CD4-positive, alpha-beta memory T cell (primary cell): ENCODE data around the gene MYO9A. TPM values are rescaled to one million over a fixed set of nuclear protein-coding genes. Genes with fewer than 3 reads are reported as not detected.

Experiments used
- CTCF ChIA-PET: fragments of 350-600 bp; sonication (Branson Sonifier 250); formaldehyde crosslinking; loops from one replicate; lab custom pipeline; 2021; ENCODE audit warnings: inconsistent platforms; ENCODE audit not compliant: partially characterized antibody; lab: Charles Lee
- POLR2A ChIA-PET: fragments of 350-600 bp; sonication (Branson Sonifier 250); formaldehyde crosslinking; loops from one replicate; lab custom pipeline; 2021; ENCODE audit not compliant: partially characterized antibody; lab: Charles Lee
- DNase-seq, 5 donors: peaks; one replicate each; pipeline versions ENCODE4 v3.0.0 to v3.0.0-alpha.2; 2020 to 2022; ENCODE audit warnings: mixed read lengths in 1 of 5
- H3K27ac ChIP-seq: one replicate; pipeline ENCODE4 v1.7.0; 2013; ENCODE audit warnings: low read depth, low read length
- H3K27me3 ChIP-seq: 2 replicates; pipeline ENCODE4 v1.7.0; 2013; ENCODE audit warnings: mild to moderate bottlenecking, low read length, moderate library complexity; ENCODE audit not compliant: insufficient read depth
- H3K36me3 ChIP-seq: 2 replicates; pipeline ENCODE4 v1.7.0; 2013; ENCODE audit warnings: mild to moderate bottlenecking, low read length, moderate library complexity; ENCODE audit not compliant: insufficient read depth
- H3K4me1 ChIP-seq: 2 replicates; pipeline ENCODE4 v1.7.0; 2013; ENCODE audit warnings: mild to moderate bottlenecking, low read length, moderate library complexity; ENCODE audit not compliant: insufficient read depth
- H3K4me3 ChIP-seq, 2 donors: one replicate each; pipeline ENCODE4 v1.7.0; 2013; ENCODE audit warnings: low read length in 2 of 2, mild to moderate bottlenecking in 1 of 2
- H3K9me3 ChIP-seq, 2 donors: one replicate each; pipeline ENCODE4 v1.7.0; 2013; ENCODE audit warnings: low read length in 2 of 2, control low read depth in 1 of 2; ENCODE audit not compliant: control insufficient read depth in 1 of 2
- H3K27ac Mint-ChIP-seq, 7 donors: one replicate each; pipeline ENCODE4 v1.8.0; 2020 to 2021; ENCODE audit warnings: mixed read lengths in 7 of 7, mild to moderate bottlenecking in 6 of 7, inconsistent platforms in 3 of 7, moderate library complexity in 3 of 7
- H3K27me3 Mint-ChIP-seq, 2 donors: one replicate each; pipeline ENCODE4 v1.8.0; 2020 to 2021; ENCODE audit warnings: mixed read lengths in 2 of 2
- H3K36me3 Mint-ChIP-seq, 2 donors: one replicate each; pipeline ENCODE4 v1.8.0; 2020 to 2021; ENCODE audit warnings: mixed read lengths in 2 of 2, inconsistent platforms in 1 of 2, mild to moderate bottlenecking in 1 of 2
- H3K4me1 Mint-ChIP-seq, 4 donors: one replicate each; pipeline ENCODE4 v1.8.0; 2020 to 2021; ENCODE audit warnings: mixed read lengths in 4 of 4, mild to moderate bottlenecking in 1 of 4
- H3K4me3 Mint-ChIP-seq, 8 donors: one replicate each; pipeline ENCODE4 v1.8.0; 2020 to 2021; ENCODE audit warnings: mixed read lengths in 8 of 8, mild to moderate bottlenecking in 7 of 8, moderate library complexity in 6 of 8, inconsistent platforms in 3 of 8
- H3K9me3 Mint-ChIP-seq, 8 donors: one replicate each; pipeline ENCODE4 v1.8.0; 2020 to 2021; ENCODE audit warnings: mixed read lengths in 8 of 8, mild to moderate bottlenecking in 5 of 8, inconsistent platforms in 3 of 8, moderate library complexity in 1 of 8
- intact Hi-C: fragments of 100-400 bp; cut with micrococcal nuclease; formaldehyde crosslinking; loops from one replicate; pipeline ENCODE4 v1.15.1; 2023
- polyA plus RNA-seq, 2 donors: library from polyadenylated mRNA; unstranded; fragments of 300-500 nt; fragmentation: Illumina TruSeq; gene quantifications; one replicate each; pipeline ENCODE4 v1.2.3, GENCODE V29; 2021
- total RNA-seq, 2 experiments: library from RNA; stranded (reverse); gene quantifications; one replicate each; pipeline ENCODE4 v1.2.3, GENCODE V29; 2021

MYO9A gene
- total and polyA plus RNA-seq, 4 experiments from 2014 or later: 7.8 to 44.0 (median 28.0) TPM

DNA sequence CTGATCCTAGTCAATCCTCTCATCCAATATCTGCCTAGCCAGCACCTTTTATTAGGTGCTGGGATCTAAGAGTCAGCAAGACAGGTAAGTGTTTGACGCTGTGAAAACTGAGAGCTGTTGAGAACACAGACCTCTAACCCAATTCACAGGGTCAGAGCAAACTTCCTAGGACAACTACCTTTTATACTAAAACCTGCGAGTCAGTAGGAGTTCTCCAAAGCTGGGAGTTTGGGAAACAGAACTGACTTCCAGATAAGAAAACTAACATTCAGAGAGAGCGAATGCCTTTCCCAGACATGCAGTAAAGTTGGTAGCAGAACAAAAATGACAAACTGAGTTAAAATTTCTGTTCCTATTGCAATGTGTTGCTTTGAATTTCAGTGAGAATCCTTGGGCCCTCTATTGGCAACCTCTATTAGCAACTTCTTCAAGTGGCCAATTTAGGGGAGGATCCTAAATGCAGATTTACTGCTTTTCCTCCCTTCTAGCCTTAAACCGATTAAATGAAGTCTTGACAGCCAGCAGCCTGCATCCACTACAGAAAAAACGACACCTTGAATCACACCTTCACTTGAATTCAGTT is 296.3 kb downstream of the MYO9A start:
- Histone ChIP-seq H3K4me3 (no peak overlapping the region), H3K27me3 (no peaks in the 10 kb centered on the region), H3K9me3 (peaks cover 0 to 13% of the 10 kb centered on the region in 2 donors), H3K27ac (no peak overlapping the region), H3K4me1 (no peaks in the 10 kb centered on the region), H3K36me3 (peaks cover 7% of the 10 kb centered on the region)
- Mint-ChIP-seq H3K4me3 (no peak overlapping the region), H3K9me3 (peaks cover 4 to 72% (median 55%) of the 10 kb centered on the region in 8 donors), H3K27ac (no peak overlapping the region), H3K4me1 (no peaks in the 10 kb centered on the region), H3K27me3 (no peaks in the 10 kb centered on the region), H3K36me3 (peaks cover 48 to 65% of the 10 kb centered on the region in 2 donors)
- DNase-seq: no peak
- POLR2A ChIA-PET: no interaction called here
- intact Hi-C loops: no loop called here
- CTCF ChIA-PET: no interaction called here

DNA sequence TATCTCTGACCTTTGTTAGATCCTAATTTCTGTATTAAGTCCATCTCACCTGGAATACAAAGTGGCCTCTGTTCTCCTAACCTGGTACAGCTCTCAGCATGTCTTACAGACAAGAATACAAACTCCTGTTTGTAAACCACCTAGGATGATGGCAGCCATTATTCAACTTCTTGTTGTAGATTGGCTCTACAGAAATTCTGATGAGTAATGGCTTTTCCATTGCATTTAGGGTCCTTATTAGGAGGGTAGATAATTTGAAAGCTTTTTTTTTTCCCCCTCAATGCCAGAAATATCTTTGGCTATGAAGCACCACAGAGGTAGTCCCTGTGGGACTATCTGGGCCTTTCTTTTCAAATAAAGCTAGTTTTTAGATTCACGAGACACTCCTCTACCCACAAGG is 297.8 kb downstream of the MYO9A start:
- Mint-ChIP-seq H3K9me3 (peaks cover 4 to 69% (median 53%) of the 10 kb centered on the region in 8 donors), H3K4me1 (no peaks in the 10 kb centered on the region), H3K4me3 (no peak overlapping the region), H3K27me3 (no peaks in the 10 kb centered on the region), H3K36me3 (peaks cover 33 to 50% of the 10 kb centered on the region in 2 donors), H3K27ac (no peak overlapping the region)
- ChIA-PET CTCF (no interaction called here), POLR2A (no interaction called here)
- Histone ChIP-seq H3K4me1 (no peaks in the 10 kb centered on the region), H3K27ac (no peak overlapping the region), H3K36me3 (no peaks in the 10 kb centered on the region), H3K4me3 (no peak overlapping the region), H3K9me3 (peaks cover 0 to 13% of the 10 kb centered on the region in 2 donors), H3K27me3 (no peaks in the 10 kb centered on the region)
- DNase-seq: no peak
- intact Hi-C loops: no loop called here

DNA sequence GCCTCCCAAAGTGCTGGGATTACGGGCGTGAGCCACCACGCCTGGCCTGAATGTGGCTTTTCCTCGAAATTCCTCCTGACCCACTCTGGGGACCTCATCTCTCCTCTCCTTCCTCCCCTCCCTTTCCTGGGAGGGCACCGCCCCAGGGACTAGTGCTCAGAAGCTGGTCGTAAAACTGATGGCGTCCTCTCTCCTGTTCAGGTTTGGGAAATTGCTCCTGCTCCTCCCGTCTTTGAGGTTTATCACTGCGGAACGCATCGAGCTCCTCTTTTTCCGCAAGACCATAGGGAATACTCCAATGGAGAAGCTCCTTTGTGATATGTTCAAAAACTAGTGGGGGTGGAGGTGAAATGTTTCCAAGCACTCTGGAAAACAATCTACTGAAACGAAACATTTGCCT is 300.6 kb downstream of the MYO9A start:
- Histone ChIP-seq H3K36me3 (no peaks in the 10 kb centered on the region), H3K9me3 (peaks cover 0 to 13% of the 10 kb centered on the region in 2 donors), H3K27ac (no peak overlapping the region), H3K27me3 (no peaks in the 10 kb centered on the region), H3K4me3 (no peak overlapping the region), H3K4me1 (no peaks in the 10 kb centered on the region)
- DNase-seq: no peak
- CTCF ChIA-PET: interaction anchor here (0.6 kb wide), 1 partner anchor 1428 kb away, joined by 3 read pairs; no protein-coding TSS in a partner anchor
- intact Hi-C loops: no loop called here
- POLR2A ChIA-PET: no interaction called here
- Mint-ChIP-seq H3K27ac (no peak overlapping the region), H3K9me3 (peaks cover 4 to 42% (median 30%) of the 10 kb centered on the region in 8 donors), H3K4me1 (no peaks in the 10 kb centered on the region), H3K36me3 (peaks cover 10 to 24% of the 10 kb centered on the region in 2 donors), H3K4me3 (no peak overlapping the region), H3K27me3 (no peaks in the 10 kb centered on the region)

DNA sequence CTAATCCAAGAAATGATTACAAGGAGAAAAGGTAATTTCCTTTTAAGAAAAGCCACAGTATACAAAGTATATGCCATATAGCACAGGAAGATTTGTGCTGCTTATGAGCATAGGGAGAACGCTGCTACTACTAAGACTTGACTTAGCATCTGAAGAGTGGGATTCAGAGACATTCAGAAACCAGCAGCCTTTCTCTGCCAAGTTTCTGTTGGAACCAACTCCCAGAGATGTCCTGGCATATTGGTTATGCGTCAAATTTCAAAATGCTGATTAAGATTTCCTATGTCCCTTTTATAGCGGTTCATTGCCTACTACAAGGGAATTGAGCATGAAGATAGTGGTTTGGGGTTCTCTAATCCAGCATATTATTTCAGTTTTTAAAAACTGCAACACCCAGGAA is 302.6 kb downstream of the MYO9A start:
- intact Hi-C loops: no loop called here
- no peaks in the 10 kb centered on the region for H3K27me3 Mint-ChIP-seq
- H3K4me1 Mint-ChIP-seq: no peaks in the 10 kb centered on the region
- no peak overlapping the region for H3K27ac Mint-ChIP-seq
- no peak overlapping the region for H3K4me3 ChIP-seq
- no peaks in the 10 kb centered on the region for H3K36me3 ChIP-seq
- no peak overlapping the region for H3K4me3 Mint-ChIP-seq
- POLR2A ChIA-PET: no interaction called here
- H3K27me3 ChIP-seq: no peaks in the 10 kb centered on the region
- no peaks in the 10 kb centered on the region for H3K4me1 ChIP-seq
- DNase-seq: no peak
- CTCF ChIA-PET: no interaction called here
- H3K36me3 Mint-ChIP-seq: peaks cover 3 to 8% of the 10 kb centered on the region in 2 donors
- peaks cover 0 to 7% of the 10 kb centered on the region in 2 donors for H3K9me3 ChIP-seq
- H3K9me3 Mint-ChIP-seq: peaks cover 0 to 25% (median 13%) of the 10 kb centered on the region in 8 donors
- no peak overlapping the region for H3K27ac ChIP-seq

DNA sequence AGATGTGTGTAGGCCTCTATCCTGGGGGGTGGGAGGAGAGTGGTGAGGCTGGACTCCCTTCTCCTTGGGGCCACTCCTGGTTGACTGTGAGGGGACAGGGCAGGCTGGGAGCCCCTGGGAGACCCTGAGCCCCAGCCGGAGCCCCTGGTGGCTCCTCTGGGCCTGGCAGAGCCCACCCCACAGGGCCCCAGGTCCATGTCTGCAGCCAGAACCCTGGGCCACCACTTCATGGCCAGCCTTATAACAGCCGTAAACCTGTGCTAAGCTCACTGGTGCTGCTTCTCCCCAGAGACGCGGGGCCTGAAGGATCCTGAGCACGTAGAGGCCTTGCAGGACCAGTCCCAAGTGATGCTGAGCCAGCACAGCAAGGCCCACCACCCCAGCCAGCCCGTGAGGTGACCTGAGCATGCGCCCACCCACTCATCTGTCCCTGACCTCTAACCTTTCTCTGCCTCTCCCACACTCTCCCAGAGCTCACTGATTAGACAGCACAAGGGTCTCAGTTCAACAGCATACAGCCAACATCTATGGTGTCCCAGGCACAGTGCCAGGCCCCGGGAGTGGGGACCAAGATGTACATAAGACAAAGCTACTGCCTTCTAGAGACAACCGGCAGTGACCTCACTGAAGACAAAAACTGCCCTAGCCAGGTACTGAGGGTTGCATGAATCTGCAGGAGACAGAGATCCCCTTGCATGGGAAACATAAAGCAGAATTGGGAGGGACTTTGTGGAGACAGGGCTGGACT is 304.1 kb downstream of the MYO9A start:
- Histone ChIP-seq H3K27ac (no peak overlapping the region), H3K27me3 (no peaks in the 10 kb centered on the region), H3K4me1 (no peaks in the 10 kb centered on the region), H3K36me3 (no peaks in the 10 kb centered on the region), H3K9me3 (no peaks in the 10 kb centered on the region), H3K4me3 (no peak overlapping the region)
- no peak for DNase-seq
- Mint-ChIP-seq H3K9me3 (peaks cover 0 to 15% (median 7%) of the 10 kb centered on the region in 8 donors), H3K36me3 (peaks cover 0 to 4% of the 10 kb centered on the region in 2 donors), H3K4me3 (no peak overlapping the region), H3K27me3 (no peaks in the 10 kb centered on the region), H3K27ac (no peak overlapping the region), H3K4me1 (no peaks in the 10 kb centered on the region)
- intact Hi-C loops: no loop called here
- POLR2A ChIA-PET: no interaction called here
- CTCF ChIA-PET: no interaction called here

DNA sequence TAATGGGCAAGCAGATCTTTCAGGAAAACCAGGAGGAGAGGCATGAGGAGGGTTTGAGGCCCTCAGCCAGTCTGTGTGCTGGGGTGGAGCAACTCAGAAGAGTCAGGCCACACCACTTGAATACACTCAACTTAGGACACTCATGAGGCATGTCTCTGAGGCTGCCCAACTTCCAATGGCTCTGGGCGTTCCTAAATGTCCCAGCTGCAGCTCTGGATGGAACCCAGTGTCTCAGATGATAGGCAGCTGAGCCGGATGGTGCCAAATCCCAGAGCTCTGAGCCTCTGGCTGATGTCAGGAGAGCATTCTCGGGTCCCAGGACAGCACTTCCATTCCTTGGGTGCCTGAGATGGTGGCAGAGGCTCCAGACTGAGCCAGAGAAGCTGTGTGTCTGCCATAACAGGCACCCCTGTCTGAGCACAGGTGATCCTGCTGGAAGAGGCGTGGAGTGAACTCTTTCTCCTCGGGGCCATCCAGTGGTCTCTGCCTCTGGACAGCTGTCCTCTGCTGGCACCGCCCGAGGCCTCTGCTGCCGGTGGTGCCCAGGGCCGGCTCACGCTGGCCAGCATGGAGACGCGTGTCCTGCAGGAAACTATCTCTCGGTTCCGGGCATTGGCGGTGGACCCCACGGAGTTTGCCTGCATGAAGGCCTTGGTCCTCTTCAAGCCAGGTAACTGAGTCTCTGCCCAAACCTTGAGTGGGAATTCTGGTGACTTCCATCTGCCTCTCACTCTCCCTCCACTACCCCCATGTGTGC is 304.8 kb downstream of the MYO9A start:
- POLR2A ChIA-PET: no interaction called here

More for the DNA sequence above, 304.8 kb downstream of the MYO9A start:
- no peak overlapping the region for H3K27ac Mint-ChIP-seq
- Histone ChIP-seq H3K36me3 (no peaks in the 10 kb centered on the region), H3K27ac (no peak overlapping the region), H3K27me3 (no peaks in the 10 kb centered on the region), H3K9me3 (no peaks in the 10 kb centered on the region), H3K4me3 (no peak overlapping the region), H3K4me1 (no peaks in the 10 kb centered on the region)
- DNase-seq: no peak
- CTCF ChIA-PET: no interaction called here
- H3K36me3 Mint-ChIP-seq: peaks cover 0 to 4% of the 10 kb centered on the region in 2 donors
- H3K4me1 Mint-ChIP-seq: no peaks in the 10 kb centered on the region
- no peak overlapping the region for H3K4me3 Mint-ChIP-seq
- H3K9me3 Mint-ChIP-seq: peaks cover 0 to 9% (median 2%) of the 10 kb centered on the region in 8 donors
- intact Hi-C loops: no loop called here
- H3K27me3 Mint-ChIP-seq: peaks cover 0 to 3% of the 10 kb centered on the region in 2 donors
